Measurements from ENCODE around the gene LARP1.

LARP1 gene

DNA sequence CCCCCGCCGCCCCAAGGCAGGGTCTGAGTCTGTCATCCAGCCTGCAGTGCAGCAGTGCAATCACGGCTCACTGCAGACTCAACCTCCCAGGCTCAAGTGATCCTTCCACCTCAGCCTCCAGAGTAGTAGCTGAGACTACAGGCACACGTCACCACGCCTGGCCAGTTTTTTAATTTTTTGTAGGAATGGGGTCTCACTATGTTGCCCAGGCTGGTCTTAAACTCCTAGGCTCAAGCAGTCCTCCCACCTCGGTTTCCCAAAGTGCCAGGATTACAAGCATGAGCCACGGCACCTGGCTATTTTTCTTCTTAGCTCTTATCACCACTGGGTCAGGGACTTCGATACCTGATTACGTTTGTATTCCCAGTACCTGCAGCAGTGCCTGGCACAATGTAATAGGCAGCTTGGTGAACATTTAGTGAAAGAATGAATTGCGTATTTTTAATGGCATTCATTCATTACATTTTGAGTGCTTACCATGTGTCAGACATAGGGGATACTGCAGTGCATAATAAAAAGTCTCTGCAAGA, 10.3 kb downstream of the LARP1 start:
- H3K9me3 ChIP-seq (ENCODE audit: control insufficient read depth in 1 of 2, low read length in 2 of 2) = no peaks in the 10 kb centered on the region
- H3K4me1 ChIP-seq (ENCODE audit: control insufficient read depth in 1 of 2, insufficient read depth in 2 of 2, low read length in 2 of 2) = peaks cover 42 to 68% of the 10 kb centered on the region in 2 donors
- no peak overlapping the region for H3K4me3 ChIP-seq (ENCODE audit: low read depth in 1 of 2, low read length in 2 of 2)
- H3K36me3 ChIP-seq (ENCODE audit: control insufficient read depth in 1 of 2, insufficient read depth in 2 of 2, low read length in 2 of 2) = no peaks in the 10 kb centered on the region
- no peaks in the 10 kb centered on the region for H3K27me3 ChIP-seq (ENCODE audit: low read depth, low read length)
- H3K27ac ChIP-seq (ENCODE audit: low read length) = no peak overlapping the region

GRCh38 chr5:154766558-154767281, 11.5 kb downstream of the LARP1 start:
- Histone ChIP-seq H3K4me1 (ENCODE audit: control insufficient read depth in 1 of 2, insufficient read depth in 2 of 2, low read length in 2 of 2) (peaks cover 35 to 68% of the 10 kb centered on the region in 2 donors), H3K36me3 (ENCODE audit: control insufficient read depth in 1 of 2, insufficient read depth in 2 of 2, low read length in 2 of 2) (no peaks in the 10 kb centered on the region), H3K27ac (ENCODE audit: low read length) (no peak overlapping the region), H3K27me3 (ENCODE audit: low read depth, low read length) (no peaks in the 10 kb centered on the region), H3K4me3 (ENCODE audit: low read depth in 1 of 2, low read length in 2 of 2) (no peak overlapping the region), H3K9me3 (ENCODE audit: control insufficient read depth in 1 of 2, low read length in 2 of 2) (no peaks in the 10 kb centered on the region)

DNA sequence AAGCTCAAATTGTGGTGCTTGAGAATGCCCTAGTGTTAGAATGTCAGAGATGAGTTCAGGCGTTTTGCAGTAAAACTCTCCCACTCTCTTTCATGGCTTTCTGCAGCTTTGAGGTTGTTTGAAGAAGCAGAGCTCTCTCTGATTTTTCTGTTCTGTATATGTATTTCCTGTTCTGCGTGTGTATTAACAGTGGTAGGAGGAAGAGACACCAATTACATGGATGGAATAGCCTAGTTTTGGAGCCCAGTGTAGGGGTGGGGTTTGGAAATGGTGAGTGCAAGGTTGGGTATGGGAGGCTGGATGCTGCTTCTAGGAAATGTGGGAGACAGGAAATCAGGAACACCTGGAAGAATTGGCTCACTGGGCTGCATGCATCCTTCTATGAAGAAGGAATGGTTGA, 12.4 kb downstream of the LARP1 start:
- no peaks in the 10 kb centered on the region for H3K27me3 ChIP-seq (ENCODE audit: low read depth, low read length)
- H3K4me3 ChIP-seq (ENCODE audit: low read depth in 1 of 2, low read length in 2 of 2) = no peak overlapping the region
- H3K27ac ChIP-seq (ENCODE audit: low read length) = no peak overlapping the region
- H3K9me3 ChIP-seq (ENCODE audit: control insufficient read depth in 1 of 2, low read length in 2 of 2) = no peaks in the 10 kb centered on the region
- H3K36me3 ChIP-seq (ENCODE audit: control insufficient read depth in 1 of 2, insufficient read depth in 2 of 2, low read length in 2 of 2) = no peaks in the 10 kb centered on the region
- peaks cover 36 to 62% of the 10 kb centered on the region in 2 donors for H3K4me1 ChIP-seq (ENCODE audit: control insufficient read depth in 1 of 2, insufficient read depth in 2 of 2, low read length in 2 of 2)

DNA sequence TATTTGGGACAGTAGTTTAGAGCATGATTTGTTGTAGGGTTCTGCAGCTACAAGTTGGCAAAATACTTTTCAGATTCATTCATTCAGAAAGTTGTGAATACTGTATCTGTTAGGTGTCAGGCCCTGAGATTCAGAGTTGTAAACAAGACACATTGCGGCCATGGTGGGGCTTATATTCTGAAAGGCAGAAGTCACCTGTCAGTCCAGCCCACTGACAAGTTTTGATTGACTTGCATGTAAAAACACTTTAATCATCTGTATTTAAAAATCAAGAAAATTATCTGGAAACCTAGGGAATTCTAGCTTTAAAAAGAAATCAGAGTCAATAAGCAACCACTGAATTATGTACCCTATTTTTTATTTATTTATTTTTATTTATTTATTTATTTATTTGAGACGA, 13.0 kb downstream of the LARP1 start:
- Histone ChIP-seq H3K36me3 (ENCODE audit: control insufficient read depth in 1 of 2, insufficient read depth in 2 of 2, low read length in 2 of 2) (no peaks in the 10 kb centered on the region), H3K4me1 (ENCODE audit: control insufficient read depth in 1 of 2, insufficient read depth in 2 of 2, low read length in 2 of 2) (peaks cover 36 to 62% of the 10 kb centered on the region in 2 donors), H3K4me3 (ENCODE audit: low read depth in 1 of 2, low read length in 2 of 2) (no peak overlapping the region), H3K9me3 (ENCODE audit: control insufficient read depth in 1 of 2, low read length in 2 of 2) (no peaks in the 10 kb centered on the region), H3K27me3 (ENCODE audit: low read depth, low read length) (no peaks in the 10 kb centered on the region), H3K27ac (ENCODE audit: low read length) (no peak overlapping the region)

- H3K4me1 ChIP-seq (ENCODE audit: control insufficient read depth in 1 of 2, insufficient read depth in 2 of 2, low read length in 2 of 2) = peaks cover 36 to 70% of the 10 kb centered on the region in 2 donors
- H3K27ac ChIP-seq (ENCODE audit: low read length) = peak overlapping the region; percentile 1
- H3K9me3 ChIP-seq (ENCODE audit: control insufficient read depth in 1 of 2, low read length in 2 of 2) = no peaks in the 10 kb centered on the region
- no peaks in the 10 kb centered on the region for H3K27me3 ChIP-seq (ENCODE audit: low read depth, low read length)
- H3K4me3 ChIP-seq (ENCODE audit: low read depth in 1 of 2, low read length in 2 of 2) = no peak overlapping the region
- no peaks in the 10 kb centered on the region for H3K36me3 ChIP-seq (ENCODE audit: control insufficient read depth in 1 of 2, insufficient read depth in 2 of 2, low read length in 2 of 2)
Observed at GRCh38 chr5:154770111-154770510, 14.9 kb downstream of the LARP1 start.

GRCh38 chr5:154771383-154771901, 16.3 kb downstream of the LARP1 start:
- no peaks in the 10 kb centered on the region for H3K27me3 ChIP-seq (ENCODE audit: low read depth, low read length)
- H3K27ac ChIP-seq (ENCODE audit: low read length) = peak overlapping the region; percentile 74
- H3K4me1 ChIP-seq (ENCODE audit: control insufficient read depth in 1 of 2, insufficient read depth in 2 of 2, low read length in 2 of 2) = peaks cover 28 to 72% of the 10 kb centered on the region in 2 donors
- no peaks in the 10 kb centered on the region for H3K36me3 ChIP-seq (ENCODE audit: control insufficient read depth in 1 of 2, insufficient read depth in 2 of 2, low read length in 2 of 2)
- H3K4me3 ChIP-seq (ENCODE audit: low read depth in 1 of 2, low read length in 2 of 2) = peak overlapping the region in 1 of 2 donors; percentile 27
- no peaks in the 10 kb centered on the region for H3K9me3 ChIP-seq (ENCODE audit: control insufficient read depth in 1 of 2, low read length in 2 of 2)

DNA sequence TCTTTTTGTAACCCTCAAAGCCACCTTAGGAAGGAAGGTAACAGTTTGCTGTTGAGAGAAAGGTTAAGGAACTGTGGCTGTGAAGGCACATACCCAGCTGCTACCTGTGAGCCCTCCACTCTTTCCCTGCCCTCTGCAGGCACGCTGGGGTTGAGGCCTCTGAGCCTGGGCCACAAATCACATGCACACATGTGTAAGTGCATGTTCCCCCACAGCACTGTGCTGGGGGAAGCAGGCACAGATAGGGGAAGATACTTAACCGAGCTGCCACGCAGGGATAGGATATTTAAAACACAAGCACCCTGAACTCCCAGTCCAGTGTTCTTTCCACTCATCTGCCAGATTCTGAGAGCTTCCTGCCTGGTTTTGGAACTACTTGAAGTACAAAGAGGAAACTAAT, 18.1 kb downstream of the LARP1 start:
- H3K4me1 ChIP-seq (ENCODE audit: control insufficient read depth in 1 of 2, insufficient read depth in 2 of 2, low read length in 2 of 2) = peaks cover 14 to 63% of the 10 kb centered on the region in 2 donors
- no peak overlapping the region for H3K27ac ChIP-seq (ENCODE audit: low read length)

DNA sequence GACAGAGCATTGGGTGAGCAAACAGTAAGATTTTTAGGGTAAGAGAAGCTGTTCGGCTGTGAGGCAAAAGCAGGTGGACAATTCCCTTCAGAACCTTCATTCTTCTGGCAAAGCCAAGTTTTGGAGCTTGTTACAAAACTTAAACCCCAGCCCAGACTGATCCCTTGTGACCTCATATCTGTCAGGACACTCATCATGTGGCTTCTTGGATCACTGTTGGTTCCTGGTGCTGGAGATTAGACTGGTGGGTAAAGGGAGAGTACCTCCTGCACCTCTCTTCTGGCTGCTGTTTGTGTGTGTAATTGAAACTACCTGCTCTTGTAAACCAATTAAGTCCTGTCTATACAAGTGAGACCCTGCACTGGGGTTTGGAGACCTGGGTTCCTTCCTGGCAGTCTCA, 21.0 kb downstream of the LARP1 start:
- Histone ChIP-seq H3K4me1 (ENCODE audit: control insufficient read depth in 1 of 2, insufficient read depth in 2 of 2, low read length in 2 of 2) (peaks cover 4 to 43% of the 10 kb centered on the region in 2 donors), H3K9me3 (ENCODE audit: control insufficient read depth in 1 of 2, low read length in 2 of 2) (no peaks in the 10 kb centered on the region), H3K4me3 (ENCODE audit: low read depth in 1 of 2, low read length in 2 of 2) (no peak overlapping the region), H3K27ac (ENCODE audit: low read length) (no peak overlapping the region), H3K36me3 (ENCODE audit: control insufficient read depth in 1 of 2, insufficient read depth in 2 of 2, low read length in 2 of 2) (no peaks in the 10 kb centered on the region), H3K27me3 (ENCODE audit: low read depth, low read length) (no peaks in the 10 kb centered on the region)

More for the DNA sequence above, 18.1 kb downstream of the LARP1 start:
- Histone ChIP-seq H3K4me3 (ENCODE audit: low read depth in 1 of 2, low read length in 2 of 2) (no peak overlapping the region), H3K36me3 (ENCODE audit: control insufficient read depth in 1 of 2, insufficient read depth in 2 of 2, low read length in 2 of 2) (no peaks in the 10 kb centered on the region), H3K9me3 (ENCODE audit: control insufficient read depth in 1 of 2, low read length in 2 of 2) (no peaks in the 10 kb centered on the region), H3K27me3 (ENCODE audit: low read depth, low read length) (no peaks in the 10 kb centered on the region)

- peaks cover 14 to 55% of the 10 kb centered on the region in 2 donors for H3K4me1 ChIP-seq (ENCODE audit: control insufficient read depth in 1 of 2, insufficient read depth in 2 of 2, low read length in 2 of 2)
- no peak overlapping the region for H3K27ac ChIP-seq (ENCODE audit: low read length)
Observed at GRCh38 chr5:154778534-154778933, 23.4 kb downstream of the LARP1 start.

GRCh38 chr5:154779105-154779504, 23.9 kb downstream of the LARP1 start:
- Histone ChIP-seq H3K27ac (ENCODE audit: low read length) (no peak overlapping the region), H3K27me3 (ENCODE audit: low read depth, low read length) (no peaks in the 10 kb centered on the region), H3K4me1 (ENCODE audit: control insufficient read depth in 1 of 2, insufficient read depth in 2 of 2, low read length in 2 of 2) (peaks cover 16 to 55% of the 10 kb centered on the region in 2 donors), H3K9me3 (ENCODE audit: control insufficient read depth in 1 of 2, low read length in 2 of 2) (no peaks in the 10 kb centered on the region), H3K36me3 (ENCODE audit: control insufficient read depth in 1 of 2, insufficient read depth in 2 of 2, low read length in 2 of 2) (no peaks in the 10 kb centered on the region), H3K4me3 (ENCODE audit: low read depth in 1 of 2, low read length in 2 of 2) (no peak overlapping the region)

More at GRCh38 chr5:154778534-154778933, 23.4 kb downstream of the LARP1 start:
- no peaks in the 10 kb centered on the region for H3K36me3 ChIP-seq (ENCODE audit: control insufficient read depth in 1 of 2, insufficient read depth in 2 of 2, low read length in 2 of 2)
- no peaks in the 10 kb centered on the region for H3K9me3 ChIP-seq (ENCODE audit: control insufficient read depth in 1 of 2, low read length in 2 of 2)
- H3K4me3 ChIP-seq (ENCODE audit: low read depth in 1 of 2, low read length in 2 of 2) = no peak overlapping the region
- no peaks in the 10 kb centered on the region for H3K27me3 ChIP-seq (ENCODE audit: low read depth, low read length)

DNA sequence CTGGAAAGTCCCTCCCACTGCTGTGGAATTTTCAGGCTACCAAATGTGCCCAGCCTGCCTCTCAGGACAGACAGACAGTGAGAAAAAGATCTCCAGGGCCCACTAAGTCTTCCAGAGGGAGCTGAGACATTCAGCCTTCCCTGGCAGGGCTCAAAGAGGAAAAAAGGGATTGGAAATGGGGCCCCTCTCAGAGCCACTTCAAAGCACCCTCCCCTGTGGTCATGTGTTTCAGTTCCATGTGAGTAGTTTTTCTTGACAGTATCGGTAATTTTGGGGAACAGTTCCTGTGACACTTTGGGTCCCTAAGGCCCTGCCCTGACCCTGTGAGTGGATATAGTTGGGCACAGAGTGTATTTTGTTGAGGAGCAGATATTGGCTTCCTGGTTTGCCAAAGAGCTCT, 25.0 kb downstream of the LARP1 start:
- Histone ChIP-seq H3K27me3 (ENCODE audit: low read depth, low read length) (no peaks in the 10 kb centered on the region), H3K9me3 (ENCODE audit: control insufficient read depth in 1 of 2, low read length in 2 of 2) (no peaks in the 10 kb centered on the region), H3K4me3 (ENCODE audit: low read depth in 1 of 2, low read length in 2 of 2) (no peak overlapping the region), H3K36me3 (ENCODE audit: control insufficient read depth in 1 of 2, insufficient read depth in 2 of 2, low read length in 2 of 2) (no peaks in the 10 kb centered on the region), H3K4me1 (ENCODE audit: control insufficient read depth in 1 of 2, insufficient read depth in 2 of 2, low read length in 2 of 2) (peaks cover 16 to 58% of the 10 kb centered on the region in 2 donors), H3K27ac (ENCODE audit: low read length) (no peak overlapping the region)

Data from muscle layer of duodenum (tissue), 2 donors.